GM21390 (cell line): Measurements from ENCODE around the gene TMEM221.

Experiments used
- ATAC-seq: cut with Tn5 transposase; IDR thresholded peaks from one replicate; pipeline ENCODE4 v1.9.1; 2021; ENCODE audit not compliant: unreplicated experiment

The TMEM221 gene

DNA sequence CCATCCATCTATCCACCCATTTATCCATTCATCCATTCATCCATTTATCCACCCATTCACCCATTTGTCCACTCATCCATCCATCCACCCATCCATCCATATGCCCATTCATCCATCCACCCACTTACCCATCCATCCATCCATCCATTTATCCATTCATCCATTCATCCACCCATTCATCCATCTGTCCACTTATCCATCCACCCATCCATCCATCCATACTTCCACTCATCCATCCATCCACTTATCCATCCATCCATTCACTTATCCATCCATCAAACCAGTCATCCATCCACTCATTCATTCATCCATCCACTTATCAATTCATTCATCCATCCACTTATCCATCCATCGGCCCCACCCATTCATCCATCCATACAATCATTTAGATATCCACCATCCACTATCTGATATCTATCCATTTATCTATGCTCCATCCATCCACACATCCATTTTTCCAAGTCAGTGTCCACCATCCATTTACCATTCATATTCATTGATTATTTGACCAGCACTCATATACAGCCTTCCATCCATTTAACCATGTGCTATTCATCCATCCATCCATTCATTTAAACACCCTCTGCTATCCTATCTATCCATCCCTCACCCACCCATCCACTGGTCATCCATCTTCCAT, 2.8 kb downstream of the TMEM221 start:
- no peak for ATAC-seq

DNA sequence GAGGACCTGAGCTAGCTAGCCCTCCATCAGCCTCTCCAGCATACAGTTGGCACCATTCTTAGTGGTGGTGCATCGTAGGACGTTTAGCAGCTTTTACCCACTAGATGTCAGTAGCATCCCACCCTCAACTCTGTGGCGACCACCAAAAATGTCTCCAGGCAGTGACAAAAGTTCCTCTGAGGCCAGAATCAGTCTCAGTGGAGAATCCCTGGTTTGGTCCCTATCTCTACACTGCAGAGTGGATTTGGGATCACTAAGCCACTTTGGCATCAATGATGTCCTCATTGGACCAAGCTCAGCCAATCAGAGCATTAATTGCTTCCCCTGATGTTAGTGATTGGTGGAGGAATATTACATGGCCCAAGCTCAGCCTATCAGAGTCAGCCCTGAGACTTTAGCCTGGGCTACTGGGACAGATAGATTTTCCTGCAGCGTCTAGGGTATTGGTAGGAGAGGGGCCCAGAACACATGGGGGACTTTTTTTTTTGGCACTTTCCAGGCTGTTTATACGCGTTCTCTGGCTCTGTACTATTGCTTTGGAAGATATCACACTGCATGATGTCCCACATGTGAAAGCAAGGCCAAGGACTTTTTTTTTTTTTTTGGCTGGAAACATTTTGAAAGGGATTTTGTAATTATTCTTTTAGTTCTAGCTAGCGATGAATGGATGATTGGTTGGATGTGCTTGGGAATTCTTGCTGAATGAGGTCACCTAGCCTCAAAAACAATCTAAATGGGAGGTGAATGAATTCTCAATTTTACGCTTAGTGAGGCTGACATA, 7.0 kb downstream of the TMEM221 start:
- no peak for ATAC-seq

DNA sequence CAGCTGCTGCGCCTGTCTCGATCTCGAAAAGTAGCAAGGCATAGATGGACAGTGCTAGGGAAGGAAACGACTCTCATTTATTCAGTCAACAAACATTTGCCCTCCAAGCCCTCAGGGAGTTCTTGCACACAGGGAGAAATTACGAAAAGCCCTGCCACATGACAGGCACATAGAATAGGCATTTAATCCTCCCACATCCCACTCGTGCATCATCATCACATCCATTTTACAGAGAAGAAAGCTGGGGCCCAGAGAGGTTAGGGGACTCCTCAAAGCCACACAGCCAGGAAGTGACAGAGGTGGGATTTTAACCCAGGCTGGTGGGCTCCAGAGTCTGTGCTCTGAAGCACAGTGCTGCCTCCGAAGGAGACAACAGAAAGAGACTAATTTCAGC, 11.6 kb downstream of the TMEM221 start:
- no peak for ATAC-seq

DNA sequence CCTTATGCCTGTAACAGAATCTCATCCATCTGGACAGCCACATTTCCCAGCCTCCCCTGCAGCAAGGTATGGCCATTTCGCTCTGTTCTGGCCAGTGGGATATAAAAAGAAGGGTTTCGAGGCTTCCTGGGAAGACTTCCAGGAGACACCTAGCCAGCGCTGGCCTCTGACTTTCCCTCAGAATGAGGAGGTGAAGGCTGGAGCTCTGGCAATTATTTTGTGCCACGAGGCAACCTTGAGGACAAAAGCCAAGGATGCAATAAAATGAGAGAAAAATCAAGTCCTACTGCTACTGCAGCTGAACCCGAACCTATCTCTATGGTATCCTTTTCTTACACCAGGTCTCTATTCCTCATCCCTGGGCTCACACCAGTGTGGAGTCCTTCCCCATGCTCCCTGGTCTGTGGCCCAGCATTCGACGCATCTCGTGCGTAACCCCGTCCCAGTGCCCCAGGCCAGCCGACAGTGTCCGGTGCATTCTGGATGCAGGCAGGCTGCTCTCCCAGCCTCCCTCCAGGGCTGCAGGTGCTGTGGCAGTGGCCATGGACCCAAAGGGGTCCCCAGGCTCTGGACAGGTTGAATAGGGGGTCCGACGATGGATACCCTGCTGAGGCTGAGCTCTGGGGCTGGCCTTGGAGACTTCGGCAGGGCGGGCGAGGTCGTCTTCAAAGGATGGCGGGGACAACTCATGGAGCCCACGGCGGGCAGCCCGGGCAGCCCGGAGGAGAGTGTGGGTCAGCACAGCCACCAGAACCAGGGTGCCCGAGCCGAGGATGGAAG, 12.2 kb downstream of the TMEM221 start:
- no peak for ATAC-seq

DNA sequence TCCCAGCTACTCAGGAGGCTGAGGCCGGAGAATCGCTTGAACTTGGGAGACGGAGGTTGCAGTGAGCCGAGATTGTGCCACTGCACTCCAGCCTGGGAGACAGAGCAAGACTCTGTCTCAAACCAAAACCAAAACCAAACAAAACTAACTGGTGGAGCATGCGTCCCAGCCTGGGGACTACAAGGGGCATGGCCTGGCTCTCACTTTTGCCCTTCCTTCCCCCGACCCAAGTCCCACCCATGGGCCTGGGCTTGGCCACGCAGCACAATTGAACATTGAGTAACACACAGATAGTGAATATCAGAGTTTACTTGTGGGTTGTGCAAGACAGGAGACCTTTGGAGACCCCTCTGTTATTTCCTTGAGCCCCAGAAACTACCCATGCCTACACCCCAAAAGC, 13.2 kb downstream of the TMEM221 start:
- ATAC-seq = no peak

DNA sequence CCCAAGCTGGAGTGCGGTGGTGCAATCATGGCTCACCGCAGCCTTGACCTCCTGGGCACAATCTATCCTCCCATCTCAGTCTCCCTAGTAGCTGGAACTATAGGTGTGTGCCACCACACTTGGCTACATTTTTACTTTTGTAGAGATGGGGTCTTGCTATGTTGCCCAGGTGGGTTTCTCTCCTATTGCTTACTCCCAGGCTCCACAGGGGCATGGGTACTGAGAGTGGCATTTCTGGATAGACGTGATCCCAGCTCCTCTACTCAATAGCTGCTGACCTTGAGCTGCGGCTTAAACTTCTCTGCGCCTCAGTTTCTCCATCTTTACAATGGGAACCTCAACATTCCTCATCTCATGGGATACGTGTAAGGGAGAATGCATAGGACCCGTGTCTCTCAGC, 17.1 kb downstream of the TMEM221 start:
- no peak for ATAC-seq

DNA sequence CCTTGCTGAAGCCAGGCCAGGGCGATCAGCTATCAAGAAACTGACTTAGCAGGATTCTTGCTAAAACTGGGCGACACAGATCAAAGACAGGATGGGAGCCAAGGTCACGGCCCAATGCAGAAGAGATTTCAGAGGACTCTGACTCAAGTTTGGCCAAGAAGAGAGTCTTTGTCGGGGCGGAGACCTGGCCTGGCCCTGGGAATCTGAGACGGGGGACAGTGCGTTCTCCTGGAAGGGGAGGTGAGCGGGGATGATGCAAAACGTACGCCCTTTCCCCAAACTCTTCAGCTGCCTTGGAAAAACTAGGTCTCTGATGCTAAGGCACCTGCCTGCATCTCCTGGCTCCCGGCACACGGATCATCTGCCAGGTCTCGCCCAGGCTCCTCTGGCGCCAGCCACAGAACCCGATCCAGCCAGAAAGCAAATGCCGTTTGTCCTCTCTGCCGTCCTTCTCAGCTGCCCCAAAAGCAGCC, 18.8 kb downstream of the TMEM221 start:
- ATAC-seq = no peak

DNA sequence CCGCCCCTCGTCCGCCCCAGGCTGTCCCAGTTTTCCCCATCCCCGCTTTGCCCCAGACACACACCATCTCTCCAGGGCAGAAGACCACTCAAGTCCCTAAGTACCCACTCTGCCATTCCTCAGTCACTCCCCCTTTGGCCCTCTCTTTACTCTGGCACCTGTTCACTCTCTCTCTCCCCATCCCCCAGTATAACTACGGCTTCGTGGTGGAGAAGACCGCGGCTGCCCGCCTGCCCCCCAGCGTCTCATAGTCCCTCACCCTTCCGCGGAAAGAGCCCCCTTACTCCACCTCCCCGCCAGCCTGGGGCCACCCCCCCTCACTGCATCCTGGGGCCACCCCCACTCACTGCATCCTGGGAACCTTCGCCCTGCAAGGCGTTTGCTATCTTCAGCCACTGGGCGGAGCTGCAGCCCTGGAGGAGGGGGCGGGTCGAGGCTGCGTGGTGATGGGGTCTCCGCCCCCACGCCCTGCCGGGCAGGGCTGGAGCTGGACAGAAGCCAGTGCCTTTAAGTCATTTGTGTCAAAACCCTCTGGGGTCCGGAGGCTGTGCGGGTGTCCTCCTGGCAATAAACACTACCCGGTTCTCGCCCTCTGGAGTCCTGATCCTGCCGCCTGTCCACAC, 23.6 kb downstream of the TMEM221 start:
- no peak for ATAC-seq

DNA sequence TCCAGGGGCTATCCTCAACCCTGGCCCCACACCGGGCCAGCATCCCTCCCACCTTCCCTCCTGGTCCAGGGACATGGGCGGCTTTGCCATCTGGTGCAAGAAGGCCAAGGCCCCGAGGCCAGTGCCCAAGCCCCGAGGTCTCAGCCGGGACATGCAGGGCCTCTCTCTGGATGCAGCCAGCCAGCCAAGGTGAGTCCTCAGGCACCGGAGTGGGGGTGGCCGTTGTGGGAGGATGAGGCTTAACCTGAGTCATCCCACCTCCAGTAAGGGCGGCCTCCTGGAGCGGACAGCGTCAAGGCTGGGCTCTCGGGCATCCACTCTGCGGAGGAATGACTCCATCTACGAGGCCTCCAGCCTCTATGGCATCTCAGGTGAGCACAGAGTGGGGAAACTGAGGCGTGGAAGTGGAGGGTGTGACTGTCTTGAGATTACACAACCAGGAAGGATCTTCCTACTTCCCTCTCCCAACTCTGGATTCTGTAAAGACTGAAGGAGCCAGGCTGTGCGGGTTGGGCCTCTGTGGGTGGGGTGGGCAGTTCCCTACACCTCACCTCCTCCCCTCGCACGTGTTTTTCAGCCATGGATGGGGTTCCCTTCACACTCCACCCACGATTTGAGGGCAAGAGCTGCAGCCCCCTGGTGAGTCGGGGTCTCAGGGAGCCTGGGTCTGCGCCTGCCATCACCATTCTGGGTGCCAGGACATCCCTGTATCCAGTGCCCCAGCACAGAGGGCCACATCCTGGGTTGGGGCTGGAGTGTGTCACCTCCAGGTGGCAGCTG, 24.8 kb downstream of the TMEM221 start:
- no peak for ATAC-seq

DNA sequence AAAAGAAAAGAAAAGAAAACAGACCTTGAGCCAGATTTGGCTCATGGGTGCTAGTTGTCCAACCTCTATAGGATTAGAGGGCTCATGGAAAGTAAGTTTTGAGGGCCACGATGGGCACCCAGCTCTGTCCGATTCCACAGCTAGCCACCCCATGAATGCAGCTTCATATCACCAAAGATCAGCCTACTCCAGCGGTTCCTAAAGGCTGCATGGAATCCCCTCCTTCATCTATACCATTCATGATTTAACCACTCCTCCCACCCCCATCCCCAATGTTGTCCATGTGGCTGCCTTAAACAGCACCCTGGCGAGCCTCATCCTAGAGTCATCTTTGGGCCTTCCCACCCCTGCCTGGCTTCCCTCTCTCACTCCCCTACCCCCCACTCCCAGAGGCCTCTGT, 26.5 kb downstream of the TMEM221 start:
- ATAC-seq = no peak

DNA sequence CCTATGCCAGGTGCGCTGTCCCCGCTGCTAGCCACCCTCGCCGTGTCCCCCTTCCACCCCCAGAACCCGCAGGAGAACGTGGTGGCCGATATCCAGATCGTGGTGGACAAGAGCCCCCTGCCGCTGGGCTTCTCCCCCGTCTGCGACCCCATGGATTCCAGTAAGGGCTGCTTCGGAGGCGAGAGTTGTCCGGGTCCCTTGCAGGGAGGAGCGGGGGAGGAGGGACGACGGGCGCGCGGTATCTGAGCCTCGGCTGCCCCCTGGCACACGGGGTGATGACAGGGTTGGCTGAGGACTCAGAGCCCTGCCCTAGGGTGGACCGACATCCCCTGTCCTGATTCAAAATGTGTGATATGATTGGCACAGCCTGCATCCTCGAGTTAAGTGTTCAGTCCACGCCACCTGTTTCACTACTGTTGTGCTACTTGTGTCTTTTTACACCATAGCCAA, 28.0 kb downstream of the TMEM221 start:
- peak; percentile 15 for ATAC-seq

DNA sequence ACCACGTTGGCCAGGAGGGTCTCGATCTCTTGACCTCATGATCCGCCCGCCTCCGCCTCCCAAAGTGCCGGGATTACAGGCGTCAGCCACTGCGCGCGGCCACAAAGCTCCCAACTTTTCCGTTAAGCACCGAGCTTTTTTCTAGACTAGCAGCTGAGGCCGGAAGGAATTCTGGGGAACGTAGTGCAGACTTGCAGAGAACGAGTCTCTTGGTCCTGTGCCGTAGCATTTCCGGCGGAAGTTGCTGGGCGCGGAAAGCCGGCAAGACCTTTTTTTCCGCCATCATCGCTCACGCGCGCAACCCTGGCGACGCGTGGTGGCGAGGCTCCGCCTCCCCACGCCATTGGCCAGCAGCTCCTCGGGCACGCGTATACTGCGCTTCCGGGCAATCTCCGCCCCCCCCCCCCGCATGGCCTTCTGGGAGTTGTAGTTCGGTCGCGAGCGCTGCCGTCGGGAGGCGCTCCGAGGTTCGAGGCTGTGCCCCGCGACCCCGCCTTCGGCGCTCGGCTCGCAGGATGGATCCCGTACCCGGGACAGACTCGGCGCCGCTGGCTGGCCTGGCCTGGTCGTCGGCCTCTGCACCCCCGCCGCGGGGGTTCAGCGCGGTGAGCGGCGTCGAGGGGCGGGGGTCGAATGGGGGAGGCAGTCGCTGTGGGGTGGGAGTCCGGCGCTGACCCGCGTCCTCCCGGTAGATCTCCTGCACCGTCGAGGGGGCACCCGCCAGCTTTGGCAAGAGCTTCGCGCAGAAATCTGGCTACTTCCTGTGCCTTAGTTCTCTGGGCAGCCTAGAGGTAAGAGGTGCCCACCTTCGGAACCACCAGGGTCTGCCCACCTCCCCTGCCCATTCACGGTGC, 28.6 kb downstream of the TMEM221 start, which contains the start of gene MVB12A:
MVB12A (plus strand) TSS at position 427 of the 854 bp plus-strand sequence; CDS start at position 516, 89 bp downstream.
- peak; percentile 78 for ATAC-seq

DNA sequence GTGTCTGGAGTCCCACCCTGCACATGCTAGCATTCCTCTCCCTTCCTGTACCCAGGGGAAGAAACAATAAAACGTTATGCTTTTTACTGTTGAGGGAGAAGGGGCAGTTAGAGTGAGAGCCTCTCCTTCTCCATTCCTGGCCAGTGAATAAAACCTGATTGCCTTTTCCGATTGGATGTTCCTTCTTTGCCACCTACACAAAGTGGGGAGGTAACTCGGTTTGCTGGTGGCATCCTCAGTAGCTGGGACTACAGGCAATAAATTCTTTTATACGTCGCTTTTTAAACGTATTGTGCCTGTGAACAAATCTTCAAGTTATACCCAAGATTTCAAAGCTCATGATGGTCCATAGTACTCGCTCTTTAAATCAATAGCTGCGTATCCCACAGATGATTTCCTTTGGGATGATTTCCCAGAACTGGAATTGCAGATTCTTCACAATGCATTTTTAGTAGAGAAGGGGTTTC, 29.3 kb downstream of the TMEM221 start:
- ATAC-seq = no peak

DNA sequence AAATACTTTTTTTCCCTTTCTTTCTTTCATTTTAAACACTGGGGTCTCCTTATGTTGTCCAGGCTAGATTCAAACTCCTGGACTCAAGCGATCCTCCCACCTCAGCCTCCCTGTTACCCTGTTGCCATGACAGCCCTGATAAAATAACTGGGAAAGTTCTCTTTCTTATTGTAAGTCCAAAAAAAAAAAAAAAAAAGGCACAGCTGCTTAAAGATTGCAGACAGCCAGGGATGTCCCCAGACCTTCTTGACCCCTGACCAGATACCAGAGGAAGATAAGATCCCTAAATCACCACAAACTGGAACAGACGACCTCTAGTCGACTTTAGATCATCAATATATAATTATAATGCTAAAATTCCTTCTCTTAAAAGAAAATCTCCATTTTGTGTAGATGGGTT, 29.8 kb downstream of the TMEM221 start:
- no peak for ATAC-seq

DNA sequence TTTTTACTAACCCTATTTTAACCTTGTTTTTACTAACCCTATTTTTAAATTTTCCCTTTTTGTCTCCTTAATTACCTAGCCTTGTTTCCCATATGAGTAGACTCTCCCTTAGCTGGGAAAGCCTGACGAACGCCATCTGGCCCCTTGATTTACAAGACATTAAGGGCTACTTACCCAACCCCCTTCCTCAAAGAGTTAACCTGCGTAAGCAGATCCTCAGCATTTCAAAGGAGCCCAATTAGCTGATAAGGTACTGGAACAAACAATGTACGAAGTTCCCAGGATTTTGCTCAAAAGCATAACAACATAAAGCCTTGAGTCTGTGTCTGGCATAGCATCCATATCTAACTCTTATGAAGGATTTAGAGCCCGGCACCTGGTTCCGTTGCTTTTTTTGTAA, 33.3 kb downstream of the TMEM221 start:
- ATAC-seq = no peak

DNA sequence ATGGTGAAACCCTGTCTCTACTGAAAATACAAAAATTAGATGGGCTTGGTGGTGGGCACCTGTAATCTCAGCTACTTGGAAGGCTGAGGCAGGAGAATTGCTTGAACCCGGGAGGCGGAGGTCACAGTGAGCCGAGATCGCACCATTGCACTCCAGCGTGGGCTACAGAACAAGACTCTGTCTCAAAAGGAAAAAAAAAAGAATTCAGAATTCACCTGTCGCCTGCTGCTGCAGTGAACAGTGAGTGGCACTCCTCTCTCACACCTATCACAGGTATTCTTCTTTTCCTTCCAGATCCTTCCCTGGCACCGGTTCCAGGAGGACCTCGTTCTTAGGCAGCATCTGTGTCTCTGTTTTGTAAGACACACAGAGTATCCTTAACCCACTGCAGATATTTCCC, 34.4 kb downstream of the TMEM221 start:
- no peak for ATAC-seq

DNA sequence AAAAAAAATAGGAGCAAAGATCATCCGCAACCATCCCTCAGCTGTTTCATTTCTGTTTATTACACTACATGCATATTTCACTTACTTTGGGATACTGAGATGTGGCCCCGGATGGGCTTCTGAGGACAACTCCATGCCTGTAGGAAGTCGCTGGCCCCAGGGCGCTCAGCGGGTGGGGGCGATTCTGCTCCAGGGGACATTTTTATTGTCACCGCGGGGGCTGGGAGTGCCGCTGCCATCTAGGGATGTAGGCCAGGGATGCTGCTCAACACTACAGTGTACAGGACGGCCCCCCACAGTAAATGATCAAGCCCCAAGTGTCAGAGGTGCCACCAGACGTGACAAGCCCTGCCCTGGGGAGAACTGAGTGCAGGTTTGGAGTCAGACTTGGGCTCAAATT, 36.7 kb downstream of the TMEM221 start:
- no peak for ATAC-seq

DNA sequence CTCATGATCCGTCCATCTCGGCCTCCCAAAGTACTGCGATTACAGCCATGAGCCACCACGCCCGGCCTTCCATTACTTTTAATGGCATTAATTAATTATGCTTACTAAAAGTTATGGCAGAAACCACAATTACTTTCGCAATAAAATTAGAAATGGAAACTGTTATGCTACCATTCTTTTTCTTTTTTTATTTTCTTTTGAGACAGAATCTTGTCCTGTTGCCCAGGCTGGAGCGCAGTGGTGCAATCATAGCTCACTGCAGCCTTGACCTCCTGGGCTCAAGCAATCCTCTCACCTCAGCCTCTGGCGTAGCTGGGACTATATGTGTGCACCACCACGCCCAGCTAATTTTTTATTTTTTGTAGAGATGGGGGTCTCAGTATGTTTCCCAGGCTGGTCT, 38.5 kb downstream of the TMEM221 start:
- no peak for ATAC-seq

DNA sequence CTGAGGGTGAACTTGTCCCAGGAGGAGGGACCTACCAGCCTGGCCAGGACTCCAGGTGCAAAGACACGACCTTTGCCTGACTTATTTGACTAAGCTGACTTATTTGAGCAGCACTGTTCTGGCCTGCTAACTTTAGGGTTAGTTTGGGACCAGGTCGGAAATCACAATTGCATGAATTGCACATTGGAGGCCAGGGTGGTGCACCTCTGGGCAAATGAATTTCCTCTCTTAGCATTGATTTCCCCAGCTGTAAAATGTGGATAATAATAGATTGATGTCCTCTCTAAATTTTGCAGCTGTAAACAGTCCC, 41.6 kb downstream of the TMEM221 start:
- ATAC-seq = no peak
